HepG2 (cell line): ENCODE data around the gene RNGTT. TPM values are rescaled to one million over a fixed set of nuclear protein-coding genes. Genes with fewer than 3 reads are reported as not detected.

Experiments used
- ATAC-seq: fragments of 200-7000 bp; cut with Tn5 transposase; 3 replicates; pipeline ENCODE4 v1.9.1; 2020; ENCODE audit warnings: mild to moderate bottlenecking, moderate library complexity
- BruUV-seq: library from RNA; stranded (reverse); fragments of 400-500 nt; replicated peaks from 2 replicates; lab custom pipeline; 2021; lab: Mats Ljungman, UMichigan
- CTCF ChIA-PET: fragments of 300-600 bp; formaldehyde crosslinking; extraction: SDS; loops from one replicate; lab custom pipeline; 2021; ENCODE audit warnings: low total read pairs, inconsistent platforms, low intra/inter-chr PET ratio; lab: Yijun Ruan, JAX
- POLR2A ChIA-PET: fragments of 350-600 bp; sonication (Branson Sonifier 250); formaldehyde crosslinking; loops from one replicate; lab custom pipeline; 2020; ENCODE audit warnings: antibody characterized with exemption, inconsistent platforms; lab: Yijun Ruan, JAX
- DNase-seq: peaks from one replicate; pipeline ENCODE4 v3.0.0-alpha.2; 2015; ENCODE audit warnings: low spot score
- FAIRE-seq: peaks from 3 replicates; lab custom pipeline; 2011; peaks lifted over from hg19 to GRCh38; lab: Jason Lieb, UNC
- H2AFZ ChIP-seq: one replicate; pipeline ENCODE4 v1.6.1; 2011; ENCODE audit warnings: low read length, inconsistent platforms
- H3K27ac ChIP-seq: fragments of 300-600 bp; 3 replicates; pipeline ENCODE4 v1.8.0; 2011; ENCODE audit warnings: mixed run types, mild to moderate bottlenecking, mixed read lengths, low read length, inconsistent platforms; ENCODE audit not compliant: insufficient read depth; ENCODE audit errors: extremely low read length
- H3K27me3 ChIP-seq, 2 experiments: fragments of 200-600 bp in 1 of 2; 2 replicates in 1 of 2; 3 replicates in 1 of 2; pipeline versions ENCODE4 v1.6.0 to v1.8.0; 2011; ENCODE audit warnings: low read length in 2 of 2, mild to moderate bottlenecking in 2 of 2, moderate library complexity in 2 of 2, inconsistent platforms in 1 of 2; ENCODE audit not compliant: insufficient read depth in 2 of 2, control insufficient read depth in 1 of 2
- H3K36me3 ChIP-seq, 2 experiments: fragments of 200-600 bp in 1 of 2; replicated peaks in 1 of 2; 2 replicates in 1 of 2; 3 replicates in 1 of 2; pipeline versions ENCODE4 v1.5.1 to v1.8.0; 2011; ENCODE audit warnings: low read length in 2 of 2, inconsistent platforms in 1 of 2; ENCODE audit not compliant: insufficient read depth in 2 of 2, control insufficient read depth in 1 of 2
- H3K4me1 ChIP-seq: 2 replicates; pipeline ENCODE4 v1.5.1; 2012; ENCODE audit warnings: low read length, inconsistent platforms; ENCODE audit not compliant: insufficient read depth
- H3K4me2 ChIP-seq: 2 replicates; pipeline ENCODE4 v1.6.0; 2011; ENCODE audit warnings: low read depth, low read length, inconsistent platforms
- H3K4me3 ChIP-seq, 3 experiments: fragments of 200-600 bp in 1 of 3; sonication (generic), shearing (Covaris generic) in 1 of 3; replicated peaks in 1 of 3; 2 replicates each; pipeline ENCODE4 v1.5.1; 2011 to 2016; ENCODE audit warnings: low read length in 3 of 3, inconsistent platforms in 2 of 3, low read depth in 2 of 3, mild to moderate bottlenecking in 2 of 3, control low read depth in 1 of 3, mixed read lengths in 1 of 3; ENCODE audit not compliant: insufficient read depth in 1 of 3
- H3K79me2 ChIP-seq: one replicate; pipeline ENCODE4 v1.6.1; 2011; ENCODE audit warnings: low read length, inconsistent platforms; ENCODE audit not compliant: insufficient read depth
- H3K9ac ChIP-seq: 2 replicates; pipeline ENCODE4 v1.6.0; 2011; ENCODE audit warnings: mild to moderate bottlenecking, low read depth, low read length, inconsistent platforms; ENCODE audit not compliant: insufficient read depth
- H3K9me3 ChIP-seq: 2 replicates; pipeline ENCODE4 v1.5.1; 2012; ENCODE audit warnings: mild to moderate bottlenecking, low read length
- H4K20me1 ChIP-seq: 2 replicates; pipeline ENCODE4 v1.6.0; 2011; ENCODE audit warnings: inconsistent platforms, mild to moderate bottlenecking, low read length, moderate library complexity; ENCODE audit not compliant: insufficient read depth
- AGO1 ChIP-seq: fragments of 200-400 bp; formaldehyde crosslinking; IDR thresholded peaks from 2 replicates; pipeline ENCODE4 v1.6.1; 2017; ENCODE audit warnings: mild to moderate bottlenecking, low read depth, low read length, moderate library complexity; ENCODE audit not compliant: poor library complexity, severe bottlenecking
- BORCS8-MEF2B ChIP-seq: sonication (generic); formaldehyde crosslinking; IDR thresholded peaks from 2 replicates; pipeline ENCODE4 v1.8.0; 2022; ENCODE audit warnings: mild to moderate bottlenecking, missing genetic modification reagents
- JUN ChIP-seq: sonication (generic); formaldehyde crosslinking; IDR thresholded peaks from 2 replicates; pipeline ENCODE4 v1.4.0; 2020; ENCODE audit warnings: mild to moderate bottlenecking, missing genetic modification reagents
- KLF13 ChIP-seq: sonication (generic); formaldehyde crosslinking; IDR thresholded peaks from 2 replicates; pipeline ENCODE4 v1.4.0; 2020; ENCODE audit warnings: mild to moderate bottlenecking, missing genetic modification reagents
- MIXL1 ChIP-seq: IDR thresholded peaks from 2 replicates; pipeline ENCODE4 v1.6.1; 2016
- MXI1 ChIP-seq: IDR thresholded peaks from 3 replicates; pipeline ENCODE4 v1.6.1; 2012; ENCODE audit warnings: low read depth, low read length, inconsistent platforms, borderline replicate concordance
- SP4 ChIP-seq: sonication (generic); formaldehyde crosslinking; IDR thresholded peaks from 2 replicates; pipeline ENCODE4 v1.8.1; 2023; ENCODE audit warnings: mild to moderate bottlenecking, missing genetic modification reagents
- SRSF1 ChIP-seq: fragments of 200-400 bp; formaldehyde crosslinking; optimal IDR thresholded peaks from 2 replicates; pipeline ENCODE3; 2017; ENCODE audit warnings: mild to moderate bottlenecking, low read depth, low read length, moderate library complexity
- TGIF2 ChIP-seq: IDR thresholded peaks from 2 replicates; pipeline ENCODE4 v1.6.1; 2016; ENCODE audit warnings: control low read depth, missing compliant biosample characterization
- YY1 ChIP-seq: IDR thresholded peaks from 2 replicates; pipeline ENCODE4 v1.6.1; 2011; ENCODE audit warnings: low read length, low read depth, moderate library complexity, mild to moderate bottlenecking; ENCODE audit not compliant: insufficient read depth, insufficient replicate concordance
- ZNF160 ChIP-seq: sonication (generic); formaldehyde crosslinking; IDR thresholded peaks from 2 replicates; pipeline ENCODE4 v1.8.0; 2022; ENCODE audit warnings: mild to moderate bottlenecking, inconsistent platforms, missing genetic modification reagents
- ZNF232 ChIP-seq: sonication (generic); formaldehyde crosslinking; IDR thresholded peaks from 2 replicates; pipeline ENCODE4 v1.4.0; 2020; ENCODE audit warnings: missing genetic modification reagents, borderline replicate concordance
- ZNF446 ChIP-seq: sonication (generic); formaldehyde crosslinking; IDR thresholded peaks from 2 replicates; pipeline ENCODE4 v1.5.0; 2020; ENCODE audit warnings: mild to moderate bottlenecking, missing genetic modification reagents
- ZNF451 ChIP-seq: sonication (generic); formaldehyde crosslinking; IDR thresholded peaks from 2 replicates; pipeline ENCODE4 v1.5.0; 2020; ENCODE audit warnings: mild to moderate bottlenecking, missing genetic modification reagents
- ZNF780A ChIP-seq: sonication (generic); formaldehyde crosslinking; IDR thresholded peaks from 2 replicates; pipeline ENCODE4 v1.8.0; 2022; ENCODE audit warnings: mild to moderate bottlenecking, missing genetic modification reagents, moderate library complexity
- ZUFSP ChIP-seq: sonication (generic); formaldehyde crosslinking; IDR thresholded peaks from 2 replicates; pipeline ENCODE4 v1.9.0; 2021; ENCODE audit warnings: missing genetic modification reagents, mild to moderate bottlenecking, borderline replicate concordance
- WGBS: methylation state at CpG from one replicate; pipeline ENCODE4 v1.1.6; 2017; ENCODE audit warnings: low lambda C conversion rate; 5-methylcytosine and 5-hydroxymethylcytosine counted together
- in situ Hi-C: cut with HindIII; loops from 2 replicates; pipeline ENCODE4 v1.10.0; 2017; ENCODE audit warnings: low pct_unique_long_range_greater_than_20kb; ENCODE audit not compliant: extremely low pct_ligation_motif_present
- intact Hi-C: fragments of 100-400 bp; cut with micrococcal nuclease; formaldehyde crosslinking; loops from one replicate; pipeline ENCODE4 v1.10.0; 2022; ENCODE audit not compliant: unreplicated experiment
- polyA plus RNA-seq, 8 experiments: library from polyadenylated mRNA; depleted of rRNA in 3 of 8; stranded (reverse) in 7 of 8; unstranded in 1 of 8; fragments of >200 nt; fragmentation: Illumina TruSeq in 4 of 8; extraction: Trizol in 4 of 8; gene quantifications; 2 replicates each; pipeline versions ENCODE4 v1.2.1 to v1.2.3, GENCODE V29; 2011 to 2016; ENCODE audit warnings: low read depth in 4 of 8, missing spikeins in 1 of 8, mixed read lengths in 1 of 8; ENCODE audit not compliant: insufficient read depth in 1 of 8
- total RNA-seq, 5 experiments: library from RNA; depleted of rRNA; stranded (reverse); fragments of >200 nt; fragmentation: Illumina TruSeq; extraction: Trizol; gene quantifications; 2 replicates each; pipeline ENCODE4 v1.2.3, GENCODE V29; 2016; ENCODE audit warnings: low read depth in 1 of 5

The RNGTT gene
- total and polyA plus RNA-seq, 2 of the 13 experiments (the other 11 are each of a cell fraction or from before 2014, with no cell fraction given) = 6.0 to 22.6 TPM

GRCh38 chr6:88585276-88585692 lies 378.1 kb downstream of the RNGTT start:
- no peaks in the 10 kb centered on the region for H3K4me1 ChIP-seq
- H4K20me1 ChIP-seq = no peaks in the 10 kb centered on the region
- no peak for ATAC-seq
- 1% methylated on average over 6 of the region's 9 CpGs for WGBS
- H3K36me3 ChIP-seq = no peaks in the 10 kb centered on the region
- H3K79me2 ChIP-seq = no peaks in the 10 kb centered on the region
- intact Hi-C loops (no loop called here), in situ Hi-C loops (no loop called here)
- ChIA-PET POLR2A (no interaction called here), CTCF (no interaction called here)
- H3K27ac ChIP-seq = no peak overlapping the region
- DNase-seq = no peak
- no peak overlapping the region for H3K9ac ChIP-seq
- no peak for FAIRE-seq
- H3K4me2 ChIP-seq = no peak overlapping the region
- H3K4me3 ChIP-seq = no peak overlapping the region
- peaks cover 0 to 35% of the 10 kb centered on the region in 2 experiments; a peak in 2 of 5 replicates for H3K27me3 ChIP-seq
- H3K9me3 ChIP-seq = no peaks in the 10 kb centered on the region
- no TSS peak for BruUV-seq
- TF ChIP-seq SP4 (no peak), JUN (CRISPR knock-in tag) (no peak), ZNF232 (CRISPR knock-in tag) (no peak), ZNF780A (CRISPR knock-in tag) (no peak)
- H2AFZ ChIP-seq = no peak overlapping the region

- intact Hi-C loops = no loop called here
- CTCF ChIA-PET = no interaction called here
Observed at GRCh38 chr6:88584581-88585275, 378.7 kb downstream of the RNGTT start.

More at GRCh38 chr6:88584581-88585275, 378.7 kb downstream of the RNGTT start:
- no TSS peak for BruUV-seq
- no peak for DNase-seq
- no peak for FAIRE-seq
- H3K9me3 ChIP-seq = no peaks in the 10 kb centered on the region
- no peak for ATAC-seq
- no peaks in the 10 kb centered on the region for H3K36me3 ChIP-seq
- in situ Hi-C loops = no loop called here
- H3K4me3 ChIP-seq = no peak overlapping the region
- no peak overlapping the region for H3K4me2 ChIP-seq
- no peak overlapping the region for H3K27ac ChIP-seq
- no peak overlapping the region for H2AFZ ChIP-seq
- POLR2A ChIA-PET = no interaction called here
- no peak overlapping the region for H3K9ac ChIP-seq
- TF ChIP-seq MIXL1 (CRISPR knock-in tag) (no peak), TGIF2 (CRISPR knock-in tag) (no peak), ZUFSP (CRISPR knock-in tag) (no peak), ZNF451 (no peak), BORCS8-MEF2B (CRISPR knock-in tag) (no peak), KLF13 (CRISPR knock-in tag) (no peak), MXI1 (no peak), YY1 (no peak), AGO1 (no peak), ZNF446 (CRISPR knock-in tag) (no peak), SRSF1 (no peak), ZNF160 (CRISPR knock-in tag) (no peak)
- peaks cover 0 to 35% of the 10 kb centered on the region in 2 experiments; a peak in 2 of 5 replicates for H3K27me3 ChIP-seq
- H3K4me1 ChIP-seq = no peaks in the 10 kb centered on the region
- H3K79me2 ChIP-seq = no peaks in the 10 kb centered on the region
- no peaks in the 10 kb centered on the region for H4K20me1 ChIP-seq
- 22% methylated on average over 8 of the region's 10 CpGs for WGBS
